Endothelial cell (in vitro differentiated cells): ENCODE data around the gene SHC4. TPM values are rescaled to one million over a fixed set of nuclear protein-coding genes. Genes with fewer than 3 reads are reported as not detected.

Source experiments
- DNase-seq: peaks from one replicate; pipeline ENCODE4 v3.0.0; 2021; ENCODE audit warnings: low spot score
- H3K27ac Mint-ChIP-seq: one replicate; pipeline ENCODE4 v1.8.0; 2021; ENCODE audit warnings: mixed read lengths, inconsistent platforms; ENCODE audit not compliant: unreplicated experiment
- H3K27me3 Mint-ChIP-seq: one replicate; pipeline ENCODE4 v1.8.0; 2021; ENCODE audit warnings: mild to moderate bottlenecking, moderate library complexity, mixed read lengths, inconsistent platforms; ENCODE audit not compliant: unreplicated experiment
- H3K36me3 Mint-ChIP-seq: one replicate; pipeline ENCODE4 v1.8.0; 2021; ENCODE audit warnings: mild to moderate bottlenecking, low read depth, mixed read lengths, inconsistent platforms; ENCODE audit not compliant: unreplicated experiment
- H3K4me1 Mint-ChIP-seq: one replicate; pipeline ENCODE4 v1.8.0; 2021; ENCODE audit warnings: mild to moderate bottlenecking, mixed read lengths, inconsistent platforms; ENCODE audit not compliant: unreplicated experiment
- H3K4me3 Mint-ChIP-seq: one replicate; pipeline ENCODE4 v1.8.0; 2021; ENCODE audit warnings: mild to moderate bottlenecking, mixed read lengths, inconsistent platforms; ENCODE audit not compliant: unreplicated experiment
- H3K9me3 Mint-ChIP-seq: one replicate; pipeline ENCODE4 v1.8.0; 2021; ENCODE audit warnings: mixed read lengths, inconsistent platforms; ENCODE audit not compliant: unreplicated experiment
- total RNA-seq: library from RNA; stranded (reverse); fragmentation: NEBNext Ultra II Directional; extraction: Animal tissue kit (Norgen Biotek cat#: 25700); gene quantifications from one replicate; pipeline ENCODE4 v1.2.1, GENCODE V29; 2021; ENCODE audit not compliant: unreplicated experiment
- TF ChIP-seq, protein P1 (sequence below): fragments of 200-600 bp; sonication (generic); IDR thresholded peaks from one replicate; pipeline ENCODE4 v1.5.0; 2021; ENCODE audit warnings: antibody characterized with exemption; ENCODE audit not compliant: unreplicated experiment

SHC4 gene
- total RNA-seq, 1 donor from 2014 or later: 6.8 TPM

GRCh38 chr15:48898032-48898431 is 65.7 kb downstream of the SHC4 start:
- TF ChIP-seq, protein P1, sequence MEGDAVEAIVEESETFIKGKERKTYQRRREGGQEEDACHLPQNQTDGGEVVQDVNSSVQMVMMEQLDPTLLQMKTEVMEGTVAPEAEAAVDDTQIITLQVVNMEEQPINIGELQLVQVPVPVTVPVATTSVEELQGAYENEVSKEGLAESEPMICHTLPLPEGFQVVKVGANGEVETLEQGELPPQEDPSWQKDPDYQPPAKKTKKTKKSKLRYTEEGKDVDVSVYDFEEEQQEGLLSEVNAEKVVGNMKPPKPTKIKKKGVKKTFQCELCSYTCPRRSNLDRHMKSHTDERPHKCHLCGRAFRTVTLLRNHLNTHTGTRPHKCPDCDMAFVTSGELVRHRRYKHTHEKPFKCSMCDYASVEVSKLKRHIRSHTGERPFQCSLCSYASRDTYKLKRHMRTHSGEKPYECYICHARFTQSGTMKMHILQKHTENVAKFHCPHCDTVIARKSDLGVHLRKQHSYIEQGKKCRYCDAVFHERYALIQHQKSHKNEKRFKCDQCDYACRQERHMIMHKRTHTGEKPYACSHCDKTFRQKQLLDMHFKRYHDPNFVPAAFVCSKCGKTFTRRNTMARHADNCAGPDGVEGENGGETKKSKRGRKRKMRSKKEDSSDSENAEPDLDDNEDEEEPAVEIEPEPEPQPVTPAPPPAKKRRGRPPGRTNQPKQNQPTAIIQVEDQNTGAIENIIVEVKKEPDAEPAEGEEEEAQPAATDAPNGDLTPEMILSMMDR: no peak
- no peak for DNase-seq
- peaks cover 2% of the 10 kb centered on the region for H3K27me3 Mint-ChIP-seq
- no peak overlapping the region for H3K27ac Mint-ChIP-seq
- no peak overlapping the region for H3K4me3 Mint-ChIP-seq
- peaks cover 16% of the 10 kb centered on the region for H3K4me1 Mint-ChIP-seq
- no peaks in the 10 kb centered on the region for H3K9me3 Mint-ChIP-seq
- H3K36me3 Mint-ChIP-seq: no peaks in the 10 kb centered on the region

- no peaks in the 10 kb centered on the region for H3K36me3 Mint-ChIP-seq
- peaks cover 16% of the 10 kb centered on the region for H3K4me1 Mint-ChIP-seq
- H3K9me3 Mint-ChIP-seq: no peaks in the 10 kb centered on the region
- peaks cover 2% of the 10 kb centered on the region for H3K27me3 Mint-ChIP-seq
- no peak for DNase-seq
- TF ChIP-seq, protein P1: no peak
- peak overlapping the region; percentile 36 for H3K27ac Mint-ChIP-seq
- H3K4me3 Mint-ChIP-seq: no peak overlapping the region
Measured at GRCh38 chr15:48896869-48897814, 66.6 kb downstream of the SHC4 start.

DNA sequence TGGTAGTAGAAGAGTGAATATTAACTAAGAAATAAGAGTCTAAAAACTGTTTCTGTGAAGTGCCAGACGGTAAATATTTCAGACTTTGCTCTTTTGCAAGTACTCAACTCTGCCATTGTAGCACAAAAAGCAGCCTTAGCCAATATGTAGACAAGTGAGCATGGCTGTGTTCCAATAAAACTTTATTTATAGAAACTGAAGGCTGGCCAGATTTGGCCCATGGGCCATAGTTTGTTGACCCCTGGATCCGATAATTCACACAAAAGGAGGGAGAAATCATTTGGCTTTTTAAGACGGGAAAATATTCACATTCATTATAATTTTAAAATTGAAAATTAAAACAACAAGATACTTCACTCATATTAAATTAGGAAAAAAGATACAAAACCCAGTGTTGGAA is 70.4 kb downstream of the SHC4 start:
- no peak overlapping the region for H3K27ac Mint-ChIP-seq
- peaks cover 2% of the 10 kb centered on the region for H3K27me3 Mint-ChIP-seq
- H3K36me3 Mint-ChIP-seq: no peaks in the 10 kb centered on the region
- TF ChIP-seq, protein P1: no peak
- no peak for DNase-seq
- H3K4me1 Mint-ChIP-seq: peaks cover 13% of the 10 kb centered on the region
- H3K9me3 Mint-ChIP-seq: no peaks in the 10 kb centered on the region
- H3K4me3 Mint-ChIP-seq: no peak overlapping the region

GRCh38 chr15:48891232-48891765 is 72.4 kb downstream of the SHC4 start:
- no peak overlapping the region for H3K27ac Mint-ChIP-seq
- H3K4me1 Mint-ChIP-seq: no peaks in the 10 kb centered on the region
- no peaks in the 10 kb centered on the region for H3K27me3 Mint-ChIP-seq
- no peaks in the 10 kb centered on the region for H3K9me3 Mint-ChIP-seq
- H3K4me3 Mint-ChIP-seq: no peak overlapping the region
- no peak for DNase-seq
- no peaks in the 10 kb centered on the region for H3K36me3 Mint-ChIP-seq
- TF ChIP-seq, protein P1: no peak
